Loucy (cell line): ENCODE data around the gene CYBB.

Experiments
- H2AFZ ChIP-seq: fragments of 200-600 bp; sonication (generic); 2 replicates; pipeline ENCODE4 v1.6.0; 2016; ENCODE audit warnings: antibody characterized with exemption, mild to moderate bottlenecking, low read length, moderate library complexity
- H3F3A ChIP-seq: fragments of 200-600 bp; 2 replicates; pipeline ENCODE4 v1.6.0; 2016; ENCODE audit warnings: antibody characterized with exemption, low read depth, mild to moderate bottlenecking
- H3K27me3 ChIP-seq: fragments of 200-600 bp; sonication (generic); 2 replicates; pipeline ENCODE4 v1.6.1; 2014; ENCODE audit warnings: low read length, mild to moderate bottlenecking; ENCODE audit not compliant: insufficient read depth, poor library complexity, severe bottlenecking
- H3K36me3 ChIP-seq: fragments of 200-600 bp; sonication (generic); 2 replicates; pipeline ENCODE4 v1.6.1; 2016; ENCODE audit warnings: low read length; ENCODE audit not compliant: insufficient read depth
- H3K4me1 ChIP-seq: fragments of 200-600 bp; sonication (generic); 2 replicates; pipeline ENCODE4 v1.5.1; 2014; ENCODE audit warnings: low read length, mild to moderate bottlenecking; ENCODE audit not compliant: insufficient read depth, poor library complexity, severe bottlenecking
- H3K4me2 ChIP-seq: fragments of 200-600 bp; sonication (generic); 2 replicates; pipeline ENCODE4 v1.6.0; 2014; ENCODE audit warnings: antibody characterized with exemption, low read length, low read depth, mild to moderate bottlenecking; ENCODE audit not compliant: poor library complexity, severe bottlenecking
- H3K4me3 ChIP-seq: fragments of 200-600 bp; sonication (generic); 2 replicates; pipeline ENCODE4 v1.5.1; 2014; ENCODE audit warnings: low read length, mild to moderate bottlenecking, mixed read lengths; ENCODE audit not compliant: poor library complexity, severe bottlenecking
- H3K79me2 ChIP-seq: fragments of 200-600 bp; sonication (generic); 2 replicates; pipeline ENCODE4 v1.6.1; 2014; ENCODE audit warnings: low read length; ENCODE audit not compliant: insufficient read depth
- H3K9ac ChIP-seq: fragments of 200-600 bp; sonication (generic); 2 replicates; pipeline ENCODE4 v1.6.0; 2014; ENCODE audit warnings: mild to moderate bottlenecking, low read depth, low read length, moderate library complexity; ENCODE audit not compliant: poor library complexity, severe bottlenecking
- H3K9me2 ChIP-seq: fragments of 200-600 bp; sonication (generic); replicated peaks from 2 replicates; pipeline ENCODE4 v1.6.1; 2016; ENCODE audit warnings: low read depth, low read length, mixed read lengths
- H3K9me3 ChIP-seq: fragments of 200-600 bp; sonication (generic); 2 replicates; pipeline ENCODE4 v1.6.1; 2014; ENCODE audit warnings: mild to moderate bottlenecking, antibody characterized with exemption, low read length, low read depth; ENCODE audit not compliant: insufficient read depth
- H4K20me1 ChIP-seq: fragments of 200-600 bp; sonication (generic); 2 replicates; pipeline ENCODE4 v1.6.0; 2014; ENCODE audit warnings: antibody characterized with exemption, low read length, mild to moderate bottlenecking; ENCODE audit not compliant: insufficient read depth, poor library complexity, severe bottlenecking
- EZH2phosphoT487 ChIP-seq: fragments of 200-600 bp; IDR thresholded peaks from 2 replicates; pipeline ENCODE4 v1.6.1; 2018; ENCODE audit warnings: antibody characterized with exemption, mild to moderate bottlenecking, moderate library complexity, borderline replicate concordance
- TF ChIP-seq, protein P1 (sequence below): fragments of 200-600 bp; sonication (generic); conservative IDR thresholded peaks from 2 replicates; pipeline ENCODE4 v1.5.1; 2014; ENCODE audit warnings: mild to moderate bottlenecking, antibody characterized with exemption, low read length

Gene CYBB

DNA sequence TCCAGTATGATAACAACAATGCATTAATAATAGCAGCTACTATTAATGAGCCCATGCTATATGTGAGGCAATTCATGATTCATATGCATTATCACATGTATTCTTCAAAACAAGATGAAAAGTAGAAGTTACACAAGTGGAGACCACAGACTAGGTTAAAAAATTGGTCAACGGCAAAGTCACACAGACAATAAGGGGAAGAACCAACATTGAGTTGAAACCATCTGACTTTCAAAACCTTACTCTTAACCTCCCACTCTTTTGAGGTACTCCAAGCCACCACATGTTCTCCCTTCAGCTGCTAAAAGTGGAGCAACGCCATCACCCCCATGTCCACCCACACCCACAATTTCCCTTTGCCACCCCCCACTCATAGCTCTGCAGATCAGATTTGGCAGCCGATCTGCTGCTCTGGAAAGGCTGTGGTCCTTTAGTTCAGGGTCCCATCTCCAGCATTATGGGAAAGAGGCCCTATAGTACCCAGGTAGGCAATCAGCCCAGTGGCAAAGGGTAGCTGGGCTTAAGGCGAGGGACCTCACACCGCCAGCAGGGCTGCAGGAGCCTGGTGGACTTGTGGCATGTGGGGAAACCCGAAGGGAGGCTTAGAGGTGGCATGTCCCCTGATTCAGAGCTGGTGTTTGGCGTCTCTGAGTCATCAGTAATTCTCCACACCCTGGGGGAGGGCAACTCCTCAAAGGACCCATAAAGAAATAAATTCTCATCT is 33.5 kb upstream of the CYBB start:
- no peak overlapping the region for H3K9ac ChIP-seq
- no peak overlapping the region for H2AFZ ChIP-seq
- H3K27me3 ChIP-seq = no peaks in the 10 kb centered on the region
- H3K9me3 ChIP-seq = no peaks in the 10 kb centered on the region
- H3K36me3 ChIP-seq = no peaks in the 10 kb centered on the region
- peaks cover 19% of the 10 kb centered on the region for H3K4me1 ChIP-seq
- H3F3A ChIP-seq = no peaks in the 10 kb centered on the region
- H3K4me2 ChIP-seq = no peak overlapping the region
- no peak for TF ChIP-seq EZH2phosphoT487
- TF ChIP-seq, protein P1, sequence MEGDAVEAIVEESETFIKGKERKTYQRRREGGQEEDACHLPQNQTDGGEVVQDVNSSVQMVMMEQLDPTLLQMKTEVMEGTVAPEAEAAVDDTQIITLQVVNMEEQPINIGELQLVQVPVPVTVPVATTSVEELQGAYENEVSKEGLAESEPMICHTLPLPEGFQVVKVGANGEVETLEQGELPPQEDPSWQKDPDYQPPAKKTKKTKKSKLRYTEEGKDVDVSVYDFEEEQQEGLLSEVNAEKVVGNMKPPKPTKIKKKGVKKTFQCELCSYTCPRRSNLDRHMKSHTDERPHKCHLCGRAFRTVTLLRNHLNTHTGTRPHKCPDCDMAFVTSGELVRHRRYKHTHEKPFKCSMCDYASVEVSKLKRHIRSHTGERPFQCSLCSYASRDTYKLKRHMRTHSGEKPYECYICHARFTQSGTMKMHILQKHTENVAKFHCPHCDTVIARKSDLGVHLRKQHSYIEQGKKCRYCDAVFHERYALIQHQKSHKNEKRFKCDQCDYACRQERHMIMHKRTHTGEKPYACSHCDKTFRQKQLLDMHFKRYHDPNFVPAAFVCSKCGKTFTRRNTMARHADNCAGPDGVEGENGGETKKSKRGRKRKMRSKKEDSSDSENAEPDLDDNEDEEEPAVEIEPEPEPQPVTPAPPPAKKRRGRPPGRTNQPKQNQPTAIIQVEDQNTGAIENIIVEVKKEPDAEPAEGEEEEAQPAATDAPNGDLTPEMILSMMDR = no peak
- H3K4me3 ChIP-seq = no peak overlapping the region
- H4K20me1 ChIP-seq = no peaks in the 10 kb centered on the region
- H3K9me2 ChIP-seq = no peaks in the 10 kb centered on the region
- H3K79me2 ChIP-seq = no peaks in the 10 kb centered on the region

DNA sequence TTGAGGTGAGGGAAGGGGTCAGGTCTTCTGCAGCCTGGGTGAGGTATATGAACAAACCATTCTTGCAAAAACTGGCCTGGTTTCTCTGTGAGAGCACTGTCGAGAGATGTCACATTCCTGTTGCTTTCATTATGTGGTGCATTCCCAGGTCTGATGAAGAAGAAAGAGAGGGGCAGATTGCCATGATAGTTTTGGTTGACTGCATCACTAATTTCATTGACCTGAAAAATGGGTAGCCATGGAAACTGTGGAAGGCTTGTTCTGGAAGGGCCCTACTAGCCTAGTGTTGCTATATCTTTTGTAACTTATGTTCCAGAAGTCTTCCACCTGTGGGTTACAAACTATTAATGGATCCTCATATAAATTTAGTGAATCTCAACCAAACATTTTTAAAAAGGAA is 32.9 kb upstream of the CYBB start:
- Histone ChIP-seq H3K4me2 (no peak overlapping the region), H3K9ac (no peak overlapping the region), H3K9me2 (no peaks in the 10 kb centered on the region), H3K27me3 (no peaks in the 10 kb centered on the region), H3F3A (no peaks in the 10 kb centered on the region), H3K4me1 (peaks cover 19% of the 10 kb centered on the region), H4K20me1 (no peaks in the 10 kb centered on the region), H2AFZ (no peak overlapping the region), H3K79me2 (no peaks in the 10 kb centered on the region), H3K4me3 (no peak overlapping the region), H3K9me3 (no peaks in the 10 kb centered on the region), H3K36me3 (no peaks in the 10 kb centered on the region)
- no peak for TF ChIP-seq EZH2phosphoT487
- TF ChIP-seq, protein P1 = no peak

DNA sequence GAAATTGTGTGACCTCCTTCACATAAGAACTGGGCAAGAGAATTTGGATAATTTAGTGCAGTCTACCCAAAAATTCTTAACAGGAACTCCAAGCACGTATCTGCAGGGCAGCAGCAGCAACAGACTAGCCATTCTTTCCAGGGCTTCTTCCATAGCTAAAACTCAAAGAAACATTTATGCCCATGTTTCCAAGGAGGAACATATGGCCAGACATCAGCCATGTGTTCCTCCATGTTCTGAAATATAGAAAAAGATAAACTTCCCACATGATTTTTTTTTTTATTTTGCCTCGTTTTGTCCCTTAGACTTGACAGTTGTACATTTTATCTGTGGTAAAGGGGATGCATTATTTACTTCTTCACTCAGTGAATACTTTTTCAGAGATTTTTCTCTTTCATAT is 27.6 kb upstream of the CYBB start:
- TF ChIP-seq, protein P1 = no peak
- no peak for TF ChIP-seq EZH2phosphoT487
- no peak overlapping the region for H3K9ac ChIP-seq
- H3K36me3 ChIP-seq = no peaks in the 10 kb centered on the region
- H3K9me3 ChIP-seq = peaks cover 5% of the 10 kb centered on the region; the same call in 1 of the 2 replicates
- H3K9me2 ChIP-seq = no peaks in the 10 kb centered on the region
- H3F3A ChIP-seq = peaks cover 18% of the 10 kb centered on the region
- no peak overlapping the region for H2AFZ ChIP-seq
- H3K4me2 ChIP-seq = no peak overlapping the region
- H3K79me2 ChIP-seq = no peaks in the 10 kb centered on the region
- no peak overlapping the region for H3K4me3 ChIP-seq
- H3K4me1 ChIP-seq = peaks cover 45% of the 10 kb centered on the region
- no peaks in the 10 kb centered on the region for H3K27me3 ChIP-seq
- no peaks in the 10 kb centered on the region for H4K20me1 ChIP-seq
